IMR-90 (cell line): Measurements from ENCODE around the gene NUDCD3. TPM values are rescaled to one million over a fixed set of nuclear protein-coding genes. Genes with fewer than 3 reads are reported as not detected.

ENCODE experiments used
- ATAC-seq: fragments of 200-7000 bp; cut with Tn5 transposase; 2 replicates; pipeline ENCODE4 v1.9.1; 2020; ENCODE audit warnings: low read depth, mild to moderate bottlenecking, moderate library complexity
- BruUV-seq: library from RNA; stranded (reverse); fragments of 400-500 nt; replicated peaks from 2 replicates; lab custom pipeline; 2021; lab: Mats Ljungman, UMichigan
- CTCF ChIA-PET: fragments of 300-600 bp; formaldehyde crosslinking; extraction: SDS; loops from one replicate; lab custom pipeline; 2021; ENCODE audit warnings: antibody characterized with exemption; lab: Yijun Ruan, JAX
- POLR2A ChIA-PET: fragments of 300-600 bp; sonication (Branson Sonifier 250); formaldehyde crosslinking; loops from one replicate; lab custom pipeline; 2022; ENCODE audit warnings: antibody characterized with exemption; ENCODE audit not compliant: unreplicated experiment; lab: Charles Lee
- DNase-seq: peaks from one replicate; pipeline ENCODE4 v3.0.0; 2013
- H2AFZ ChIP-seq: replicated peaks from 2 replicates; pipeline ENCODE3; 2013; ENCODE audit warnings: low read length, mild to moderate bottlenecking; ENCODE audit not compliant: poor library complexity
- H2AK5ac ChIP-seq: 2 replicates; pipeline ENCODE4 v1.6.1; 2013; ENCODE audit warnings: low read depth, low read length, inconsistent platforms
- H2AK9ac ChIP-seq: replicated peaks from 2 replicates; pipeline ENCODE3; 2013; ENCODE audit warnings: mild to moderate bottlenecking, low read depth, low read length, moderate library complexity; ENCODE audit not compliant: poor library complexity
- H2BK120ac ChIP-seq: 2 replicates; pipeline ENCODE4 v1.6.1; 2013; ENCODE audit warnings: low read depth, low read length, inconsistent platforms
- H2BK15ac ChIP-seq: 3 replicates; pipeline ENCODE4 v1.6.1; 2013; ENCODE audit warnings: low read depth, low read length, inconsistent platforms
- H2BK20ac ChIP-seq: 2 replicates; pipeline ENCODE4 v1.6.1; 2013; ENCODE audit warnings: low read depth, mild to moderate bottlenecking, inconsistent platforms, low read length, moderate library complexity
- H2BK5ac ChIP-seq: 2 replicates; pipeline ENCODE4 v1.6.1; 2013; ENCODE audit warnings: mild to moderate bottlenecking, low read depth, low read length, inconsistent platforms; ENCODE audit not compliant: poor library complexity, severe bottlenecking
- H3K14ac ChIP-seq: replicated peaks from 2 replicates; pipeline ENCODE4 v1.6.1; 2013; ENCODE audit warnings: low read depth, low read length, inconsistent platforms
- H3K18ac ChIP-seq: 2 replicates; pipeline ENCODE4 v1.6.1; 2013; ENCODE audit warnings: low read depth, low read length, control low read depth
- H3K23ac ChIP-seq: 2 replicates; pipeline ENCODE4 v1.6.1; 2013; ENCODE audit warnings: low read depth, low read length, inconsistent platforms
- H3K27ac ChIP-seq: 2 replicates; pipeline ENCODE4 v1.5.1; 2013; ENCODE audit warnings: mild to moderate bottlenecking, control low read depth, low read length; ENCODE audit not compliant: insufficient read depth
- H3K27me3 ChIP-seq: 2 replicates; pipeline ENCODE4 v1.6.1; 2013; ENCODE audit warnings: low read length; ENCODE audit not compliant: control insufficient read depth, insufficient read depth
- H3K36me3 ChIP-seq: 2 replicates; pipeline ENCODE4 v1.6.1; 2013; ENCODE audit warnings: low read length, mixed read lengths; ENCODE audit not compliant: control insufficient read depth, insufficient read depth
- H3K4ac ChIP-seq: 2 replicates; pipeline ENCODE4 v1.6.1; 2013; ENCODE audit warnings: low read depth, low read length, inconsistent platforms
- H3K4me1 ChIP-seq: 2 replicates; pipeline ENCODE4 v1.6.1; 2013; ENCODE audit warnings: low read length, mixed read lengths; ENCODE audit not compliant: control insufficient read depth, insufficient read depth
- H3K4me2 ChIP-seq: 2 replicates; pipeline ENCODE4 v1.6.1; 2013; ENCODE audit warnings: low read depth, mild to moderate bottlenecking, control low read depth, low read length, moderate library complexity
- H3K4me3 ChIP-seq: 2 replicates; pipeline ENCODE4 v1.5.1; 2013; ENCODE audit warnings: low read depth, mild to moderate bottlenecking, control low read depth, low read length, moderate library complexity; ENCODE audit not compliant: insufficient read depth
- H3K56ac ChIP-seq: 2 replicates; pipeline ENCODE4 v1.6.1; 2013; ENCODE audit warnings: low read length, inconsistent platforms; ENCODE audit not compliant: insufficient read depth; ENCODE audit errors: extremely low read depth
- H3K79me1 ChIP-seq, 2 experiments: 2 replicates each; pipeline ENCODE4 v1.6.1; 2013; ENCODE audit warnings: low read length in 2 of 2, inconsistent platforms in 1 of 2, low read depth in 1 of 2
- H3K9ac ChIP-seq: 2 replicates; pipeline ENCODE4 v1.6.1; 2013; ENCODE audit warnings: low read depth, low read length, control low read depth
- H3K9me1 ChIP-seq: 2 replicates; pipeline ENCODE4 v1.6.1; 2013; ENCODE audit warnings: low read length, inconsistent platforms; ENCODE audit not compliant: insufficient read depth
- H3K9me3 ChIP-seq: 2 replicates; pipeline ENCODE4 v1.6.1; 2013; ENCODE audit warnings: low read length; ENCODE audit not compliant: control insufficient read depth, insufficient read depth
- H4K20me1 ChIP-seq: 2 replicates; pipeline ENCODE4 v1.6.1; 2013; ENCODE audit warnings: low read length, inconsistent platforms; ENCODE audit not compliant: insufficient read depth
- H4K5ac ChIP-seq: 2 replicates; pipeline ENCODE4 v1.6.1; 2013; ENCODE audit warnings: mild to moderate bottlenecking, low read depth, low read length, control low read depth
- H4K8ac ChIP-seq, 2 experiments: 2 replicates each; pipeline ENCODE4 v1.6.1; 2013; ENCODE audit warnings: low read depth in 2 of 2, low read length in 2 of 2, control low read depth in 1 of 2, inconsistent platforms in 1 of 2
- H4K91ac ChIP-seq: 2 replicates; pipeline ENCODE4 v1.6.1; 2013; ENCODE audit warnings: low read depth, low read length, inconsistent platforms; ENCODE audit not compliant: insufficient read depth
- BHLHE40 ChIP-seq: fragments of 150-350 bp; IDR thresholded peaks from 2 replicates; pipeline ENCODE4 v1.6.1; 2016; ENCODE audit warnings: mild to moderate bottlenecking, low read depth, low read length
- CEBPB ChIP-seq: IDR thresholded peaks from 2 replicates; pipeline ENCODE4 v1.6.1; 2012; ENCODE audit warnings: low read depth, low read length, improper control_type of control experiment
- FOS ChIP-seq: fragments of 150-350 bp; IDR thresholded peaks from 2 replicates; pipeline ENCODE4 v1.6.1; 2016; ENCODE audit warnings: low read depth, low read length
- WGBS, 2 experiments: methylation state at CpG; one replicate each; pipeline versions ENCODE4 v1.1.5 to v1.1.7; 2013; ENCODE audit warnings: missing lambda C conversion rate in 2 of 2; ENCODE audit not compliant: insufficient read length in 1 of 2; ENCODE audit errors: extremely low coverage in 2 of 2; 5-methylcytosine and 5-hydroxymethylcytosine counted together
- dilution Hi-C: fragments of 300-500 bp; cut with HindIII; formaldehyde crosslinking; loops from one replicate; pipeline ENCODE4 v1.14.3; 2018; ENCODE audit warnings: low sequenced_read_pairs; ENCODE audit not compliant: unreplicated experiment
- in situ Hi-C: fragments of 300-500 bp; cut with MboI; formaldehyde crosslinking; loops from 3 replicates; pipeline ENCODE4 v1.14.3; 2019; ENCODE audit warnings: low sequenced_read_pairs, inconsistent platforms, mixed read lengths
- intact Hi-C: fragments of 100-400 bp; cut with micrococcal nuclease; formaldehyde crosslinking; loops from 2 replicates; pipeline ENCODE4 v1.10.0; 2022
- polyA plus RNA-seq, 3 experiments: library from polyadenylated mRNA; depleted of rRNA; stranded (reverse); fragments of >200 nt; gene quantifications; 2 replicates each; pipeline ENCODE4 v1.2.3, GENCODE V29; 2012; ENCODE audit warnings: low replicate concordance in 1 of 3
- total RNA-seq: library from RNA; depleted of rRNA; stranded (reverse); fragments of >200 nt; gene quantifications from 2 replicates; pipeline ENCODE4 v1.2.3, GENCODE V29; 2012

The NUDCD3 gene
- total and polyA plus RNA-seq, 2 of the 4 experiments (the other 2 are of a cell fraction) = 49.5 to 76.0 TPM

DNA sequence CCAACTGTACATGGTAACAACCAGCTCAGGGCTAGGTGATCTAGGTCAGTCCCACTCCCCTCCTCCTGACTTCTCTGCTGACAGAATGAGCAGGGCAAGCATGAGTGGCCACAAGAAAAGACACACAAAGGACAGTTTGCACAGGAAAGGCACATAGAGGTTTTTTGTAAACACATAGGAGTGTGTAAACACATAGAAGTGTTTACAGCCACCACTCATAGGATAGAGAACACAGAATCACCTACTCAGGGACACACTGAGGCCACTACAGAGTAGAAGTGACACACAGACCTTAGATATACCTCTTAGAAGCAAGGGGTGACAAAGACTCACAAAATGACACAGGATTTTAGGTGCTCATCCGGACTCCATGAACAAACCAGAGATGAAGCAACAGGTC lies 19.0 kb downstream of the NUDCD3 start:
- Histone ChIP-seq H4K5ac (no peak overlapping the region), H2AK9ac (no peak overlapping the region), H3K9me1 (peaks cover 22% of the 10 kb centered on the region), H3K14ac (no peak overlapping the region), H3K4me1 (peaks cover 14% of the 10 kb centered on the region), H3K4me2 (no peak overlapping the region), H3K9ac (no peak overlapping the region), H2BK15ac (no peak overlapping the region), H3K56ac (no peak overlapping the region), H2AFZ (no peak overlapping the region), H3K27ac (no peak overlapping the region), H3K36me3 (peaks cover 29% of the 10 kb centered on the region), H4K8ac (no peak overlapping the region), H3K4ac (no peak overlapping the region), H2BK20ac (no peak overlapping the region), H2BK5ac (no peak overlapping the region), H3K27me3 (no peaks in the 10 kb centered on the region), H3K18ac (no peak overlapping the region), H3K9me3 (no peaks in the 10 kb centered on the region), H3K23ac (0 out of 2 replicates have a peak overlapping the region, but pooled peaks have one; percentile 20), H3K4me3 (no peak overlapping the region), H4K91ac (no peak overlapping the region), H2AK5ac (no peak overlapping the region; the same call in 1 of the 2 replicates), H4K20me1 (peaks cover 32% of the 10 kb centered on the region; the same call in 1 of the 2 replicates), H2BK120ac (no peak overlapping the region), H3K79me1 (peaks cover 49 to 82% of the 10 kb centered on the region in 2 experiments)
- ChIA-PET POLR2A (no interaction called here), CTCF (no interaction called here)
- ATAC-seq = no peak
- no peak for DNase-seq
- in situ Hi-C loops = no loop called here
- intact Hi-C loops = no loop called here
- WGBS, 2 experiments = 100% methylated on average over 1 of the region's 1 CpG; no CpG with 5 or more reads in 1 of the 2 experiments
- BruUV-seq = no TSS peak
- dilution Hi-C loops = no loop called here
- TF ChIP-seq FOS (no peak), CEBPB (no peak), BHLHE40 (no peak)
